Measurements from ENCODE around the gene C6orf132. TPM values are rescaled to one million over a fixed set of nuclear protein-coding genes. Genes with fewer than 3 reads are reported as not detected.

The C6orf132 gene
- total RNA-seq, 1 donor from 2014 or later, result 0.25 TPM

DNA sequence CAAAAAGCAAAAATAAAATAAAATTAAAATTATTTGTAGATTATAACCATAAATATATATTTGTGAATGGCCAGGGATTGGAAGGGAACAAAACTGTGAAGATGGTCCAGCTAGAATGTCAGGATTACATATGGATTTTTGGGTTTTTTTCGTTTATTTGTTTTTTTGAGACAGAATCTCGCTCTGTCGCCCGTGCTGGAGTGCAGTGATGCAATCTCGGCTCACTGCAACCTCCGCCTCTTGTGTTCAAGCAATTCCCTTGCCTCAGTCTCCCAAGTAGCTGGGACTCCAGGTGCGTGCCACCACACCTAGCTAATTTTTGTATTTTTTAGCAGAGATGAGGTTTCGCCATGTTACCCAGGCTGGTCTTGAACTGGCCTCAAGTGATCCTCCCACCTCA, 7.8 kb upstream of the C6orf132 start:
- Mint-ChIP-seq H3K36me3 (ENCODE audit: unreplicated experiment) (no peaks in the 10 kb centered on the region), H3K27ac (ENCODE audit: unreplicated experiment) (no peak overlapping the region), H3K27me3 (ENCODE audit: unreplicated experiment) (peaks cover 8% of the 10 kb centered on the region), H3K9me3 (ENCODE audit: unreplicated experiment) (peaks cover 8% of the 10 kb centered on the region), H3K4me3 (ENCODE audit: unreplicated experiment) (no peak overlapping the region), H3K4me1 (ENCODE audit: low read depth, unreplicated experiment) (peaks cover 15% of the 10 kb centered on the region)
- TF ChIP-seq, protein P1, sequence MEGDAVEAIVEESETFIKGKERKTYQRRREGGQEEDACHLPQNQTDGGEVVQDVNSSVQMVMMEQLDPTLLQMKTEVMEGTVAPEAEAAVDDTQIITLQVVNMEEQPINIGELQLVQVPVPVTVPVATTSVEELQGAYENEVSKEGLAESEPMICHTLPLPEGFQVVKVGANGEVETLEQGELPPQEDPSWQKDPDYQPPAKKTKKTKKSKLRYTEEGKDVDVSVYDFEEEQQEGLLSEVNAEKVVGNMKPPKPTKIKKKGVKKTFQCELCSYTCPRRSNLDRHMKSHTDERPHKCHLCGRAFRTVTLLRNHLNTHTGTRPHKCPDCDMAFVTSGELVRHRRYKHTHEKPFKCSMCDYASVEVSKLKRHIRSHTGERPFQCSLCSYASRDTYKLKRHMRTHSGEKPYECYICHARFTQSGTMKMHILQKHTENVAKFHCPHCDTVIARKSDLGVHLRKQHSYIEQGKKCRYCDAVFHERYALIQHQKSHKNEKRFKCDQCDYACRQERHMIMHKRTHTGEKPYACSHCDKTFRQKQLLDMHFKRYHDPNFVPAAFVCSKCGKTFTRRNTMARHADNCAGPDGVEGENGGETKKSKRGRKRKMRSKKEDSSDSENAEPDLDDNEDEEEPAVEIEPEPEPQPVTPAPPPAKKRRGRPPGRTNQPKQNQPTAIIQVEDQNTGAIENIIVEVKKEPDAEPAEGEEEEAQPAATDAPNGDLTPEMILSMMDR (IDR thresholded peaks at IDR 0.05; ENCODE audit: partially characterized antibody, unreplicated experiment), result no peak
- DNase-seq, result no peak

DNA sequence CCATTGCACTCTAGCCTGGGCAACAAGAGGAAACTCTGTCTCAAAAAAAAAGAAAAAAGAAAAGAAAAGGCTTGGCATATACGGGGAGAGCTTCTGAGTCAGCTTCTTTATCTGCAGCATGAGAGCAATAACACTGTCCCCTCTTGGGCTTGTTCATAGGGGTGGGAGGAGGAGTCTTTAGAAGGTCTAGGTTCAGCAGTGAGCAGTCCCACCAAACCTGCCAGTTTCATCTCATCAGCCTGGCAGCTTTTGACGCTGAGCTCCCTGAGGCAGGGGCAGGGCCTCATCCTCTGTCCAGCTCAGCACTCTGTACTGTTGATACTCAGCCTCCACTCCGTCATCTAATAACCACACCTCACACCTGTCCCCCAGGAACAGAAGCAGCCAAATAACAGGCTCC, 5.6 kb upstream of the C6orf132 start:
- H3K4me3 Mint-ChIP-seq (ENCODE audit: unreplicated experiment), result no peak overlapping the region
- peaks cover 6% of the 10 kb centered on the region for H3K4me1 Mint-ChIP-seq (ENCODE audit: low read depth, unreplicated experiment)
- DNase-seq, result no peak
- peaks cover 2% of the 10 kb centered on the region for H3K9me3 Mint-ChIP-seq (ENCODE audit: unreplicated experiment)
- TF ChIP-seq, protein P1 (IDR thresholded peaks at IDR 0.05; ENCODE audit: partially characterized antibody, unreplicated experiment), result no peak
- no peak overlapping the region for H3K27ac Mint-ChIP-seq (ENCODE audit: unreplicated experiment)
- peaks cover 6% of the 10 kb centered on the region for H3K27me3 Mint-ChIP-seq (ENCODE audit: unreplicated experiment)
- H3K36me3 Mint-ChIP-seq (ENCODE audit: unreplicated experiment), result no peaks in the 10 kb centered on the region

DNA sequence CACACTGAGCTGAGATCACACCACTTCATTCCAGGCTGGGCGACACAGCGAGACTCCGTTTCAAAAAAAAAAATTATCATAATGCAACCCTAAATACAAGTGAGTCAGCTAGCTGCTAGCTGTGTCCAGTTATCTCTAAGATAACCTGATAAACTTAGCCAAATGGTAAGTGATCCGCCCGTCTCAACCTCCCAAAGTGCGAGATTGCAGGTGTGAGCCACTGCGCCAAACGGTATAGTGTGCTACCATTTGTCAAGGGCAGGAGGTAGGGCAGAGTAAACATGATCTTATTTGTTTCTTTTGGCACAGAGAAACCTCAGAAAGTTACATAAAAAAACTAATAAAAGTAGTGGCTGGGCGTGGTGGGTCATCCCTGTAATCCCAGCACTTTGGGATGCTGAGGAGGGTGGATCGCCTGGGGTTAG, 4.7 kb upstream of the C6orf132 start:
- no peak for DNase-seq
- TF ChIP-seq, protein P1 (IDR thresholded peaks at IDR 0.05; ENCODE audit: partially characterized antibody, unreplicated experiment), result no peak
- Mint-ChIP-seq H3K27ac (ENCODE audit: unreplicated experiment) (no peak overlapping the region), H3K4me1 (ENCODE audit: low read depth, unreplicated experiment) (peaks cover 4% of the 10 kb centered on the region), H3K36me3 (ENCODE audit: unreplicated experiment) (no peaks in the 10 kb centered on the region), H3K9me3 (ENCODE audit: unreplicated experiment) (no peaks in the 10 kb centered on the region), H3K4me3 (ENCODE audit: unreplicated experiment) (no peak overlapping the region), H3K27me3 (ENCODE audit: unreplicated experiment) (peaks cover 6% of the 10 kb centered on the region)

DNA sequence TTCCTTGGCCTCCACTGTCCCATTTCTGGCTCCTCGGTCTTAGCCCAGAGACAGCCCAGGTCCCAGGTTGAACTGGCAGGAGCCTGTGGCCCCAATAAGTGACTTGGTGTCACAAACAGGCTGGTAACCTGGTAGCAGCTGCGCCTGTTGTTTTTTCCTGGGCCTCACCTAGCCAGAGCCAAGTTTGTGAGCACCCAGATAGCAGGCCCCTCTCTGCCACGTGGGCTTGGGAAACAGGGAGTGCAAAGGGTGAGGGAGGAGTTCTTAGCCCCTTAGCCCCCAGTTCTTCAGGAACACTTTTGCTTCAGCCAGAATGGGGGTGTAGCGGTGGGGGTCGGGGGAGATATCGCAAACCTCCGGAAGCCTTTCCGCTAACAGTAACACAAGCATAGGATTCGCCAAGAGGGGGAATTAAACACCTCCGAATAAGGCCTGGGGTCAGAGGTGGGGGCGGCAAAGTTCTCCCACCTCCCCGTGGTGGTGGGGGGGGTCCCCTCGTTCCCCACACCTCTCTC, 760 bp downstream of the C6orf132 start:
- Mint-ChIP-seq H3K27ac (ENCODE audit: unreplicated experiment) (no peak overlapping the region), H3K9me3 (ENCODE audit: unreplicated experiment) (peaks cover 4% of the 10 kb centered on the region), H3K4me1 (ENCODE audit: low read depth, unreplicated experiment) (peaks cover 13% of the 10 kb centered on the region), H3K27me3 (ENCODE audit: unreplicated experiment) (peaks cover 8% of the 10 kb centered on the region), H3K36me3 (ENCODE audit: unreplicated experiment) (no peaks in the 10 kb centered on the region), H3K4me3 (ENCODE audit: unreplicated experiment) (no peak overlapping the region)
- TF ChIP-seq, protein P1 (IDR thresholded peaks at IDR 0.05; ENCODE audit: partially characterized antibody, unreplicated experiment), result no peak
- DNase-seq, result no peak

DNA sequence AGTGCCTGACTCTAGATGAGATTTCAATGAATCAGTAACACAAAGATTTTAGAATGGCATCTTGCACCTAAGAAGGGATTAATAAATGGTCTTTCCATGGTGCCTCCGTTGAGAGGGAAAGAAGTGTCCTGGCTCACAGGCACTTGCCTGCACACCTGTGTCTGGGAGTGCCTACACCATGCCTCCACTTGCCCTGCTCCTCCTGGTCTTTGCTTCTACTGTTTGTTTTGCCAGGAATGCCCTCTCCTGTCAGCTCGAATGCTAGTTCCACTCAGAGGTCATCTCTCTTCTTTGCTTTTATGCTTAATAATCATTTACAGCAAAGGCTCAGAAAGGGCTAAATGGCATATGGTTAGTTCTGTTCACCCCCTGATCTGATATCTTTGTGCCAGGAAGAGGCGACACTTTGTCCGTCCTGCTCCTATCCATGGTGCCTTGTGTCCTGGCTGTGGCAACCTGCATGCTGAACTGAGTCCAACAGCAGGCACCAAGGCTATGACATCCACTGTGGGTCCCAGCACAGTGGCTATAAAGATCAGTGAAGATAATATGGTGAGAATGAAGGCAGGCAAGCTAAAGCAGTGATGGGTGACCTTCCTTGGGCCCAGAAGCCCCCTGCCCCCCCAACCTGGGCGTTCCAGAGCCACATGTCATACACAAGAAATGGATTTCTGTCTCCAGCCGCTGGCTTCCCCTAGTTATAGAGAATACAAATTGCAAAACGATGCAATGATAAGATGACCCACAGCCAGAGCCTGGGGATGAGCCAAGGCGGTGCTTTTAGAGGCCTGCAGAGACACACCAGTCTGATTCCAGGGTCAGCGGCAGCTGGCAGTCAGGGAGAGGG, 1.4 kb downstream of the C6orf132 start:
- Mint-ChIP-seq H3K36me3 (ENCODE audit: unreplicated experiment) (no peaks in the 10 kb centered on the region), H3K4me1 (ENCODE audit: low read depth, unreplicated experiment) (peaks cover 19% of the 10 kb centered on the region), H3K27me3 (ENCODE audit: unreplicated experiment) (peaks cover 8% of the 10 kb centered on the region), H3K4me3 (ENCODE audit: unreplicated experiment) (no peak overlapping the region), H3K9me3 (ENCODE audit: unreplicated experiment) (peaks cover 4% of the 10 kb centered on the region), H3K27ac (ENCODE audit: unreplicated experiment) (no peak overlapping the region)
- no peak for DNase-seq
- TF ChIP-seq, protein P1 (IDR thresholded peaks at IDR 0.05; ENCODE audit: partially characterized antibody, unreplicated experiment), result no peak
